HCT116 (cell line): ENCODE measurements around the gene VPS45. TPM values are rescaled to one million over a fixed set of nuclear protein-coding genes. Genes with fewer than 3 reads are reported as not detected.

ENCODE experiments used
- ATAC-seq: fragments of 200-7000 bp; cut with Tn5 transposase; 2 replicates; pipeline ENCODE4 v1.9.1; 2020; ENCODE audit warnings: mild to moderate bottlenecking, moderate library complexity
- BruUV-seq: library from RNA; stranded (reverse); fragments of 400-500 nt; replicated peaks from 2 replicates; lab custom pipeline; 2021; lab: Mats Ljungman, UMichigan
- CTCF ChIA-PET: fragments of 300-600 bp; sonication (Branson Sonifier 250); formaldehyde crosslinking; loops from one replicate; lab custom pipeline; 2021; ENCODE audit warnings: antibody characterized with exemption; lab: Charles Lee
- POLR2A ChIA-PET: fragments of 300-600, 350-600 bp; sonication (Branson Sonifier 250); formaldehyde crosslinking; loops from one replicate; lab custom pipeline; 2021; ENCODE audit warnings: antibody characterized with exemption; lab: Charles Lee
- RAD21 ChIA-PET, 2 experiments: fragments of 300-600 bp; sonication (Branson Sonifier 250); formaldehyde crosslinking; loops; one replicate each; lab custom pipeline; 2023; ENCODE audit warnings: low total read pairs in 2 of 2; ENCODE audit not compliant: uncharacterized antibody in 2 of 2, unreplicated experiment in 2 of 2, low non-redundant PET in 1 of 2; lab: Charles Lee
- DNase-seq: peaks from one replicate; pipeline ENCODE4 v3.0.0-alpha.2; 2010; ENCODE audit warnings: low read depth, low spot score
- H2AFZ ChIP-seq: fragments of 200-600 bp; shearing (Covaris generic), sonication (generic); 2 replicates; pipeline ENCODE4 v1.6.1; 2017; ENCODE audit warnings: low read depth, mixed run types, mixed read lengths, antibody characterized with exemption, low read length; ENCODE audit not compliant: poor library complexity, severe bottlenecking
- H3K27ac ChIP-seq: 2 replicates; pipeline ENCODE4 v1.5.1; 2012; ENCODE audit warnings: low read depth, low read length
- H3K27me3 ChIP-seq: fragments of 200-600 bp; sonication (generic); 2 replicates; pipeline ENCODE4 v1.6.1; 2016; ENCODE audit warnings: mixed run types, low read length, mixed read lengths; ENCODE audit not compliant: insufficient read depth
- H3K36me3 ChIP-seq, 2 experiments: fragments of 200-500 bp in 1 of 2; fragments of 200-600 bp in 1 of 2; sonication (Bioruptor generic) in 1 of 2; sonication (generic) in 1 of 2; 2 replicates each; pipeline versions ENCODE4 v1.5.1 to v1.6.1; 2014 to 2016; ENCODE audit warnings: low read length in 2 of 2, inconsistent platforms in 1 of 2, mixed read lengths in 1 of 2, mixed run types in 1 of 2; ENCODE audit not compliant: insufficient read depth in 2 of 2, control insufficient read depth in 1 of 2
- H3K4me1 ChIP-seq, 2 experiments: fragments of 200-600 bp in 1 of 2; sonication (generic) in 1 of 2; 2 replicates each; pipeline versions ENCODE4 v1.5.1 to v1.6.1; 2012 to 2017; ENCODE audit warnings: low read length in 2 of 2, inconsistent platforms in 1 of 2, mild to moderate bottlenecking in 1 of 2, mixed read lengths in 1 of 2, mixed run types in 1 of 2, moderate library complexity in 1 of 2; ENCODE audit not compliant: insufficient read depth in 2 of 2, control insufficient read depth in 1 of 2
- H3K4me2 ChIP-seq: fragments of 200-600 bp; sonication (generic); 2 replicates; pipeline ENCODE4 v1.6.1; 2017; ENCODE audit warnings: mixed run types, low read length, mixed read lengths
- H3K4me3 ChIP-seq, 2 experiments: fragments of 200-600 bp in 1 of 2; sonication (generic) in 1 of 2; replicated peaks in 1 of 2; 2 replicates each; pipeline ENCODE4 v1.5.1; 2011 to 2016; ENCODE audit warnings: low read length in 2 of 2, control low read depth in 1 of 2, low read depth in 1 of 2, mild to moderate bottlenecking in 1 of 2, mixed read lengths in 1 of 2, mixed run types in 1 of 2
- H3K79me2 ChIP-seq: fragments of 200-600 bp; sonication (generic); 2 replicates; pipeline ENCODE4 v1.6.1; 2017; ENCODE audit warnings: mild to moderate bottlenecking, mixed run types, low read length, moderate library complexity, mixed read lengths; ENCODE audit not compliant: insufficient read depth
- H3K9ac ChIP-seq: fragments of 200-600 bp; sonication (generic); 2 replicates; pipeline ENCODE4 v1.6.1; 2016; ENCODE audit warnings: low read length, mixed read lengths
- H3K9me2 ChIP-seq: fragments of 200-600 bp; sonication (generic), shearing (Covaris generic); 2 replicates; pipeline ENCODE4 v1.6.1; 2017; ENCODE audit warnings: mixed run types, mild to moderate bottlenecking, moderate library complexity; ENCODE audit not compliant: insufficient read depth
- H3K9me3 ChIP-seq, 2 experiments: fragments of 200-500 bp in 1 of 2; fragments of 200-600 bp in 1 of 2; sonication (Bioruptor generic) in 1 of 2; sonication (generic) in 1 of 2; 2 replicates each; pipeline ENCODE4 v1.6.1; 2014 to 2017; ENCODE audit warnings: low read length in 2 of 2, mixed read lengths in 2 of 2, inconsistent platforms in 1 of 2, low read depth in 1 of 2, mild to moderate bottlenecking in 1 of 2, mixed run types in 1 of 2, moderate library complexity in 1 of 2; ENCODE audit not compliant: control insufficient read depth in 1 of 2, insufficient read depth in 1 of 2
- H4K20me1 ChIP-seq: fragments of 200-600 bp; sonication (generic), shearing (Covaris generic); 2 replicates; pipeline ENCODE4 v1.6.1; 2017; ENCODE audit warnings: mixed run types, mild to moderate bottlenecking, moderate library complexity; ENCODE audit not compliant: insufficient read depth
- ELF1 ChIP-seq: IDR thresholded peaks from 2 replicates; pipeline ENCODE4 v1.6.1; 2012; ENCODE audit warnings: low read depth, borderline replicate concordance
- EZH2 ChIP-seq: fragments of 200-600 bp; sonication (generic); IDR thresholded peaks from 2 replicates; pipeline ENCODE4 v1.6.1; 2017; ENCODE audit warnings: antibody characterized with exemption, mixed run types
- FOSL1 ChIP-seq: IDR thresholded peaks from 2 replicates; pipeline ENCODE4 v1.6.1; 2012; ENCODE audit warnings: low read depth
- JUND ChIP-seq: IDR thresholded peaks from 2 replicates; pipeline ENCODE4 v1.6.1; 2012
- POLR2AphosphoS5 ChIP-seq: IDR thresholded peaks from 2 replicates; pipeline ENCODE4 v1.6.1; 2011; ENCODE audit warnings: mild to moderate bottlenecking, low read depth, low read length, moderate library complexity
- RAD21 ChIP-seq: IDR thresholded peaks from 2 replicates; pipeline ENCODE4 v1.6.1; 2012; ENCODE audit warnings: low read depth, mild to moderate bottlenecking
- SP1 ChIP-seq: IDR thresholded peaks from 2 replicates; pipeline ENCODE4 v1.6.1; 2012; ENCODE audit warnings: low read depth
- ZFX ChIP-seq: fragments of 450-650 bp; IDR thresholded peaks from 2 replicates; pipeline ENCODE4 v1.6.1; 2017
- ZNF274 ChIP-seq: fragments of 200-500 bp; sonication (Bioruptor generic); IDR thresholded peaks from 2 replicates; pipeline ENCODE4 v1.6.1; 2014; ENCODE audit warnings: mild to moderate bottlenecking, low read depth, low read length, inconsistent platforms
- intact Hi-C: fragments of 100-400 bp; cut with micrococcal nuclease; formaldehyde crosslinking; loops from 2 replicates; pipeline ENCODE4 v1.10.0; 2022
- total RNA-seq: library from RNA; stranded (reverse); gene quantifications from one replicate; pipeline ENCODE4 v1.2.1, GENCODE V29; 2021; ENCODE audit not compliant: unreplicated experiment
- TF ChIP-seq, protein P1 (sequence below), 3 experiments: fragments of 200-600 bp in 1 of 3; sonication (generic) in 1 of 3; IDR thresholded peaks in 2 of 3; conservative IDR thresholded peaks in 1 of 3; 2 replicates each; pipeline ENCODE4 v1.5.1; 2012 to 2017; ENCODE audit warnings: low read depth in 2 of 3, low read length in 2 of 3, antibody characterized with exemption in 1 of 3, borderline replicate concordance in 1 of 3, control low read depth in 1 of 3, mild to moderate bottlenecking in 1 of 3, mixed read lengths in 1 of 3, mixed run types in 1 of 3, moderate library complexity in 1 of 3; ENCODE audit not compliant: insufficient read depth in 1 of 3
- TF ChIP-seq, protein P2 (sequence below): IDR thresholded peaks from 2 replicates; pipeline ENCODE4 v1.6.1; 2012
- TF ChIP-seq, protein P3 (sequence below): IDR thresholded peaks from 2 replicates; pipeline ENCODE4 v1.6.1; 2011; ENCODE audit warnings: mild to moderate bottlenecking, low read length, moderate library complexity; ENCODE audit not compliant: insufficient replicate concordance; ENCODE audit errors: extremely low read depth

Gene VPS45
- total RNA-seq, 1 experiment from 2014 or later = 28.1 TPM

DNA sequence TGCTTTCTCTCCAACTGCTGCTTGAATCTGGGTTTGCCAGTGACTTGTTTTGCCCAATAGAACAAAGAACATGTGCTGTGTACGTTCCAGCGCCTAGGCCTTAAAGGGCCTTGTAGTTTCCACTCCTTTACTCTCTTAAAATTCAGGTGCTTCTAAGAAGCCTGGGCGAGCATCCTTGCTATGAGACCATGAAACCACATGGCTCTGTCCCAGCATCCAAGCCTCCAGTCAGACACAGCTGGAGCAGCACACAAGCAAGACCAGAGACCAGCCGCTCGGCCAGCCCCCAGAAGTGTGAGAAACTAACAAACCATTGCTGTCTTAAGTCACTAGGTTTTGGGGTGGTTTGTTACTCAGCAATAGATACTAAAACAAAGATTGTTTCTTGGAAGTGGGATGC is 97.2 kb downstream of the VPS45 start:
- H3K4me1 ChIP-seq = peaks cover 5 to 9% of the 10 kb centered on the region in 2 experiments; a peak in 2 of 4 replicates
- no TSS peak for BruUV-seq
- no peak overlapping the region for H3K4me3 ChIP-seq
- no peaks in the 10 kb centered on the region for H3K9me2 ChIP-seq
- RAD21 ChIA-PET = no interaction called here
- DNase-seq = no peak
- H3K27ac ChIP-seq = no peak overlapping the region
- H2AFZ ChIP-seq = no peak overlapping the region
- POLR2A ChIA-PET = no interaction called here
- CTCF ChIA-PET = interaction anchor here (0.8 to 3.5 kb wide), 5 partner anchors 16 to 203 kb away, joined by 3 to 21 read pairs (median 7); partner anchors contain the start of gene VPS45
- no peaks in the 10 kb centered on the region for H3K27me3 ChIP-seq
- no peaks in the 10 kb centered on the region for H3K79me2 ChIP-seq
- H3K36me3 ChIP-seq = no peaks in the 10 kb centered on the region
- H3K9me3 ChIP-seq = no peaks in the 10 kb centered on the region
- no peaks in the 10 kb centered on the region for H4K20me1 ChIP-seq
- intact Hi-C loops = no loop called here
- no peak overlapping the region for H3K9ac ChIP-seq
- no peak for TF ChIP-seq ZNF274
- no peak for TF ChIP-seq RAD21
- no peak for TF ChIP-seq JUND
- TF ChIP-seq ELF1 = no peak
- TF ChIP-seq ZFX = no peak
- TF ChIP-seq EZH2 = no peak
- TF ChIP-seq FOSL1 = no peak
- TF ChIP-seq, protein P1, sequence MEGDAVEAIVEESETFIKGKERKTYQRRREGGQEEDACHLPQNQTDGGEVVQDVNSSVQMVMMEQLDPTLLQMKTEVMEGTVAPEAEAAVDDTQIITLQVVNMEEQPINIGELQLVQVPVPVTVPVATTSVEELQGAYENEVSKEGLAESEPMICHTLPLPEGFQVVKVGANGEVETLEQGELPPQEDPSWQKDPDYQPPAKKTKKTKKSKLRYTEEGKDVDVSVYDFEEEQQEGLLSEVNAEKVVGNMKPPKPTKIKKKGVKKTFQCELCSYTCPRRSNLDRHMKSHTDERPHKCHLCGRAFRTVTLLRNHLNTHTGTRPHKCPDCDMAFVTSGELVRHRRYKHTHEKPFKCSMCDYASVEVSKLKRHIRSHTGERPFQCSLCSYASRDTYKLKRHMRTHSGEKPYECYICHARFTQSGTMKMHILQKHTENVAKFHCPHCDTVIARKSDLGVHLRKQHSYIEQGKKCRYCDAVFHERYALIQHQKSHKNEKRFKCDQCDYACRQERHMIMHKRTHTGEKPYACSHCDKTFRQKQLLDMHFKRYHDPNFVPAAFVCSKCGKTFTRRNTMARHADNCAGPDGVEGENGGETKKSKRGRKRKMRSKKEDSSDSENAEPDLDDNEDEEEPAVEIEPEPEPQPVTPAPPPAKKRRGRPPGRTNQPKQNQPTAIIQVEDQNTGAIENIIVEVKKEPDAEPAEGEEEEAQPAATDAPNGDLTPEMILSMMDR (IDR thresholded peaks at IDR 0.05 in 2 of 3, conservative IDR thresholded peaks at IDR 0.05 in 1 of 3; ENCODE audit: borderline replicate concordance in 1 of 3, insufficient read depth in 1 of 3, low read depth in 2 of 3, low read length in 2 of 3) = no peak
- no peak for TF ChIP-seq SP1
- TF ChIP-seq POLR2AphosphoS5 = no peak
- TF ChIP-seq, protein P2, sequence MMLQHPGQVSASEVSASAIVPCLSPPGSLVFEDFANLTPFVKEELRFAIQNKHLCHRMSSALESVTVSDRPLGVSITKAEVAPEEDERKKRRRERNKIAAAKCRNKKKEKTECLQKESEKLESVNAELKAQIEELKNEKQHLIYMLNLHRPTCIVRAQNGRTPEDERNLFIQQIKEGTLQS = no peak
- TF ChIP-seq, protein P3, sequence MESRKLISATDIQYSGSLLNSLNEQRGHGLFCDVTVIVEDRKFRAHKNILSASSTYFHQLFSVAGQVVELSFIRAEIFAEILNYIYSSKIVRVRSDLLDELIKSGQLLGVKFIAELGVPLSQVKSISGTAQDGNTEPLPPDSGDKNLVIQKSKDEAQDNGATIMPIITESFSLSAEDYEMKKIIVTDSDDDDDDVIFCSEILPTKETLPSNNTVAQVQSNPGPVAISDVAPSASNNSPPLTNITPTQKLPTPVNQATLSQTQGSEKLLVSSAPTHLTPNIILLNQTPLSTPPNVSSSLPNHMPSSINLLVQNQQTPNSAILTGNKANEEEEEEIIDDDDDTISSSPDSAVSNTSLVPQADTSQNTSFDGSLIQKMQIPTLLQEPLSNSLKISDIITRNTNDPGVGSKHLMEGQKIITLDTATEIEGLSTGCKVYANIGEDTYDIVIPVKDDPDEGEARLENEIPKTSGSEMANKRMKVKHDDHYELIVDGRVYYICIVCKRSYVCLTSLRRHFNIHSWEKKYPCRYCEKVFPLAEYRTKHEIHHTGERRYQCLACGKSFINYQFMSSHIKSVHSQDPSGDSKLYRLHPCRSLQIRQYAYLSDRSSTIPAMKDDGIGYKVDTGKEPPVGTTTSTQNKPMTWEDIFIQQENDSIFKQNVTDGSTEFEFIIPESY = no peak
- no peak for ATAC-seq
- H3K4me2 ChIP-seq = no peak overlapping the region
